HCT116 (cell line): ENCODE measurements around the gene GCAT. TPM values are rescaled to one million over a fixed set of nuclear protein-coding genes. Genes with fewer than 3 reads are reported as not detected.

Source experiments
- ATAC-seq: fragments of 200-7000 bp; cut with Tn5 transposase; 2 replicates; pipeline ENCODE4 v1.9.1; 2020; ENCODE audit warnings: mild to moderate bottlenecking, moderate library complexity
- BruUV-seq: library from RNA; stranded (reverse); fragments of 400-500 nt; replicated peaks from 2 replicates; lab custom pipeline; 2021; lab: Mats Ljungman, UMichigan
- CTCF ChIA-PET: fragments of 300-600 bp; sonication (Branson Sonifier 250); formaldehyde crosslinking; loops from one replicate; lab custom pipeline; 2021; ENCODE audit warnings: antibody characterized with exemption; lab: Charles Lee
- POLR2A ChIA-PET: fragments of 300-600, 350-600 bp; sonication (Branson Sonifier 250); formaldehyde crosslinking; loops from one replicate; lab custom pipeline; 2021; ENCODE audit warnings: antibody characterized with exemption; lab: Charles Lee
- RAD21 ChIA-PET, 2 experiments: fragments of 300-600 bp; sonication (Branson Sonifier 250); formaldehyde crosslinking; loops; one replicate each; lab custom pipeline; 2023; ENCODE audit warnings: low total read pairs in 2 of 2; ENCODE audit not compliant: uncharacterized antibody in 2 of 2, unreplicated experiment in 2 of 2, low non-redundant PET in 1 of 2; lab: Charles Lee
- DNase-seq: peaks from one replicate; pipeline ENCODE4 v3.0.0-alpha.2; 2010; ENCODE audit warnings: low read depth, low spot score
- H2AFZ ChIP-seq: fragments of 200-600 bp; shearing (Covaris generic), sonication (generic); 2 replicates; pipeline ENCODE4 v1.6.1; 2017; ENCODE audit warnings: low read depth, mixed run types, mixed read lengths, antibody characterized with exemption, low read length; ENCODE audit not compliant: poor library complexity, severe bottlenecking
- H3K27ac ChIP-seq: 2 replicates; pipeline ENCODE4 v1.5.1; 2012; ENCODE audit warnings: low read depth, low read length
- H3K27me3 ChIP-seq: fragments of 200-600 bp; sonication (generic); 2 replicates; pipeline ENCODE4 v1.6.1; 2016; ENCODE audit warnings: mixed run types, low read length, mixed read lengths; ENCODE audit not compliant: insufficient read depth
- H3K36me3 ChIP-seq, 2 experiments: fragments of 200-500 bp in 1 of 2; fragments of 200-600 bp in 1 of 2; sonication (Bioruptor generic) in 1 of 2; sonication (generic) in 1 of 2; 2 replicates each; pipeline versions ENCODE4 v1.5.1 to v1.6.1; 2014 to 2016; ENCODE audit warnings: low read length in 2 of 2, inconsistent platforms in 1 of 2, mixed read lengths in 1 of 2, mixed run types in 1 of 2; ENCODE audit not compliant: insufficient read depth in 2 of 2, control insufficient read depth in 1 of 2
- H3K4me1 ChIP-seq, 2 experiments: fragments of 200-600 bp in 1 of 2; sonication (generic) in 1 of 2; 2 replicates each; pipeline versions ENCODE4 v1.5.1 to v1.6.1; 2012 to 2017; ENCODE audit warnings: low read length in 2 of 2, inconsistent platforms in 1 of 2, mild to moderate bottlenecking in 1 of 2, mixed read lengths in 1 of 2, mixed run types in 1 of 2, moderate library complexity in 1 of 2; ENCODE audit not compliant: insufficient read depth in 2 of 2, control insufficient read depth in 1 of 2
- H3K4me2 ChIP-seq: fragments of 200-600 bp; sonication (generic); 2 replicates; pipeline ENCODE4 v1.6.1; 2017; ENCODE audit warnings: mixed run types, low read length, mixed read lengths
- H3K4me3 ChIP-seq, 2 experiments: fragments of 200-600 bp in 1 of 2; sonication (generic) in 1 of 2; replicated peaks in 1 of 2; 2 replicates each; pipeline ENCODE4 v1.5.1; 2011 to 2016; ENCODE audit warnings: low read length in 2 of 2, control low read depth in 1 of 2, low read depth in 1 of 2, mild to moderate bottlenecking in 1 of 2, mixed read lengths in 1 of 2, mixed run types in 1 of 2
- H3K79me2 ChIP-seq: fragments of 200-600 bp; sonication (generic); 2 replicates; pipeline ENCODE4 v1.6.1; 2017; ENCODE audit warnings: mild to moderate bottlenecking, mixed run types, low read length, moderate library complexity, mixed read lengths; ENCODE audit not compliant: insufficient read depth
- H3K9ac ChIP-seq: fragments of 200-600 bp; sonication (generic); 2 replicates; pipeline ENCODE4 v1.6.1; 2016; ENCODE audit warnings: low read length, mixed read lengths
- H3K9me2 ChIP-seq: fragments of 200-600 bp; sonication (generic), shearing (Covaris generic); 2 replicates; pipeline ENCODE4 v1.6.1; 2017; ENCODE audit warnings: mixed run types, mild to moderate bottlenecking, moderate library complexity; ENCODE audit not compliant: insufficient read depth
- H3K9me3 ChIP-seq, 2 experiments: fragments of 200-500 bp in 1 of 2; fragments of 200-600 bp in 1 of 2; sonication (Bioruptor generic) in 1 of 2; sonication (generic) in 1 of 2; 2 replicates each; pipeline ENCODE4 v1.6.1; 2014 to 2017; ENCODE audit warnings: low read length in 2 of 2, mixed read lengths in 2 of 2, inconsistent platforms in 1 of 2, low read depth in 1 of 2, mild to moderate bottlenecking in 1 of 2, mixed run types in 1 of 2, moderate library complexity in 1 of 2; ENCODE audit not compliant: control insufficient read depth in 1 of 2, insufficient read depth in 1 of 2
- H4K20me1 ChIP-seq: fragments of 200-600 bp; sonication (generic), shearing (Covaris generic); 2 replicates; pipeline ENCODE4 v1.6.1; 2017; ENCODE audit warnings: mixed run types, mild to moderate bottlenecking, moderate library complexity; ENCODE audit not compliant: insufficient read depth
- ELF1 ChIP-seq: IDR thresholded peaks from 2 replicates; pipeline ENCODE4 v1.6.1; 2012; ENCODE audit warnings: low read depth, borderline replicate concordance
- MAX ChIP-seq: IDR thresholded peaks from 2 replicates; pipeline ENCODE4 v1.6.1; 2012
- POLR2AphosphoS5 ChIP-seq: IDR thresholded peaks from 2 replicates; pipeline ENCODE4 v1.6.1; 2011; ENCODE audit warnings: mild to moderate bottlenecking, low read depth, low read length, moderate library complexity
- RAD21 ChIP-seq: IDR thresholded peaks from 2 replicates; pipeline ENCODE4 v1.6.1; 2012; ENCODE audit warnings: low read depth, mild to moderate bottlenecking
- SIN3A ChIP-seq: IDR thresholded peaks from 2 replicates; pipeline ENCODE4 v1.6.1; 2012; ENCODE audit warnings: low read depth
- SP1 ChIP-seq: IDR thresholded peaks from 2 replicates; pipeline ENCODE4 v1.6.1; 2012; ENCODE audit warnings: low read depth
- ZBTB33 ChIP-seq: IDR thresholded peaks from 2 replicates; pipeline ENCODE4 v1.6.1; 2011; ENCODE audit warnings: mild to moderate bottlenecking, low read length, moderate library complexity; ENCODE audit not compliant: insufficient replicate concordance; ENCODE audit errors: extremely low read depth
- ZNF274 ChIP-seq: fragments of 200-500 bp; sonication (Bioruptor generic); IDR thresholded peaks from 2 replicates; pipeline ENCODE4 v1.6.1; 2014; ENCODE audit warnings: mild to moderate bottlenecking, low read depth, low read length, inconsistent platforms
- intact Hi-C: fragments of 100-400 bp; cut with micrococcal nuclease; formaldehyde crosslinking; loops from 2 replicates; pipeline ENCODE4 v1.10.0; 2022
- total RNA-seq: library from RNA; stranded (reverse); gene quantifications from one replicate; pipeline ENCODE4 v1.2.1, GENCODE V29; 2021; ENCODE audit not compliant: unreplicated experiment
- TF ChIP-seq, protein P1 (sequence below): IDR thresholded peaks from 2 replicates; pipeline ENCODE4 v1.6.1; 2012

Gene GCAT
- total RNA-seq, 1 experiment from 2014 or later = 88.7 TPM

GRCh38 chr22:37822079-37822833 lies 14.5 kb downstream of the GCAT start:
- no peaks in the 10 kb centered on the region for H3K27me3 ChIP-seq
- no TSS peak for BruUV-seq
- RAD21 ChIA-PET = no interaction called here
- H3K4me1 ChIP-seq = peaks cover 4 to 14% of the 10 kb centered on the region in 2 experiments; a peak in 3 of 4 replicates
- ATAC-seq (no peak), DNase-seq (no peak)
- H3K4me2 ChIP-seq = no peak overlapping the region
- CTCF ChIA-PET = interaction anchor here (0.7 to 1.3 kb wide), 2 partner anchors 15 to 22 kb away, joined by 3 to 4 read pairs; partner anchors contain the start of genes ANKRD54 and GCAT
- no peak overlapping the region for H3K4me3 ChIP-seq
- no peaks in the 10 kb centered on the region for H4K20me1 ChIP-seq
- POLR2A ChIA-PET = interaction anchor here (1.3 kb wide), 1 partner anchor 15 kb away, joined by 3 read pairs; the partner anchor contains the start of gene GCAT
- H3K9me2 ChIP-seq = no peaks in the 10 kb centered on the region
- intact Hi-C loops = no loop called here
- H3K79me2 ChIP-seq = no peaks in the 10 kb centered on the region
- no peak for TF ChIP-seq SIN3A
- no peak for TF ChIP-seq ELF1
- no peak for TF ChIP-seq POLR2AphosphoS5
- no peak for TF ChIP-seq RAD21
- no peak for TF ChIP-seq ZBTB33
- TF ChIP-seq MAX = no peak
- no peak for TF ChIP-seq SP1
- TF ChIP-seq, protein P1, sequence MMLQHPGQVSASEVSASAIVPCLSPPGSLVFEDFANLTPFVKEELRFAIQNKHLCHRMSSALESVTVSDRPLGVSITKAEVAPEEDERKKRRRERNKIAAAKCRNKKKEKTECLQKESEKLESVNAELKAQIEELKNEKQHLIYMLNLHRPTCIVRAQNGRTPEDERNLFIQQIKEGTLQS = no peak
- TF ChIP-seq ZNF274 = no peak
- TF ChIP-seq, all 23 proteins: peak for 0
- no peaks in the 10 kb centered on the region for H3K36me3 ChIP-seq
- H3K9me3 ChIP-seq = no peaks in the 10 kb centered on the region
- H3K9ac ChIP-seq = no peak overlapping the region
- H3K27ac ChIP-seq = no peak overlapping the region
- no peak overlapping the region for H2AFZ ChIP-seq
